Activated CD4-positive, alpha-beta T cell treated with anti-CD3 and anti-CD28 coated beads for 4 hours (primary cell): ENCODE measurements around the gene NGDN.

ENCODE experiments used
- DNase-seq, 2 donors: peaks; one replicate each; pipeline ENCODE4 v3.0.0-alpha.2; 2020

Gene NGDN

GRCh38 chr14:23523229-23524016 lies 53.9 kb downstream of the NGDN start:
- no peak for DNase-seq

DNA sequence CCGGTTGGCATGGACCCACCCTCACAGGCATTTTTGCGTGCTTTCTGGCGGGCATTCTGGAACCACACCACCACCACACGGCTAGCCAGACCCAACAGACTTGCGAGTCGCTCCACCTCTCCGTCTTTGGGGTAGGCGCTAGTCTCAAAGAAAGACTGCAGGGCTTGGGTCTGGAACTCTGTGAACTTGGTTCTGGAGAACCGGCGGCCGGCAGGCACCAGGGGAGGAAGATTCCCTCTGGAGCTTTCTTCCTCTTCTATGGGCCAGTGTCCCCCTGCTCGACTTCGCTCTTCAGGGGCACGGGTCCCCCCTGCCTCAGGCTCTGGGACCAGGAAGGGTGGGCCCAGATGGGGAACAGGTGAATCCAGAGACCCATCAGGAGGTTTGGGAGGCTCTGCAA lies 55.5 kb downstream of the NGDN start:
- no peak for DNase-seq

DNA sequence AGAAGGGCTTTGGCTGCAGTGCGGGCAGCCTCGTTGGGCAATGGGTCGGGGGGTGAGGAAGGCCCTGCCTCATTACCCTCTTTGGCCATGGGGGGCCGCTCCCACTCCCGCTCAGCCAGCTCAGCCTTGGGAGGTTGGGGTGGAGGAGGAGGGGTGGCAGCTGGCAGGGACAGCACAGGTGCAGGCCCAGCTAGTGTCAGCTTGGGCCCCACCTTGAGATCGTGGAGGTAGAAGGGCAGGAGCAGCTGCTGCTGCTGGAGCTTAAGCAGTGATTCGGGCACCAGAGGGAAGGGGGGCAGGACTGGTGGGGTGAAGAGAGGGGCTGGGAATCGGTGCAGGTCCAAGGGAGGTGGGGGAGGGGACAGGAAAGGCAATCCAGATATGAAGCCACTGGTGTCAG lies 56.1 kb downstream of the NGDN start:
- no peak for DNase-seq
